HCT116 (cell line): ENCODE measurements around the gene SLC44A1. TPM values are rescaled to one million over a fixed set of nuclear protein-coding genes. Genes with fewer than 3 reads are reported as not detected.

Experiments used
- ATAC-seq: fragments of 200-7000 bp; cut with Tn5 transposase; 2 replicates; pipeline ENCODE4 v1.9.1; 2020; ENCODE audit warnings: mild to moderate bottlenecking, moderate library complexity
- BruUV-seq: library from RNA; stranded (reverse); fragments of 400-500 nt; replicated peaks from 2 replicates; lab custom pipeline; 2021; lab: Mats Ljungman, UMichigan
- CTCF ChIA-PET: fragments of 300-600 bp; sonication (Branson Sonifier 250); formaldehyde crosslinking; loops from one replicate; lab custom pipeline; 2021; ENCODE audit warnings: antibody characterized with exemption; lab: Charles Lee
- POLR2A ChIA-PET: fragments of 300-600, 350-600 bp; sonication (Branson Sonifier 250); formaldehyde crosslinking; loops from one replicate; lab custom pipeline; 2021; ENCODE audit warnings: antibody characterized with exemption; lab: Charles Lee
- RAD21 ChIA-PET, 2 experiments: fragments of 300-600 bp; sonication (Branson Sonifier 250); formaldehyde crosslinking; loops; one replicate each; lab custom pipeline; 2023; ENCODE audit warnings: low total read pairs in 2 of 2; ENCODE audit not compliant: uncharacterized antibody in 2 of 2, unreplicated experiment in 2 of 2, low non-redundant PET in 1 of 2; lab: Charles Lee
- DNase-seq: peaks from one replicate; pipeline ENCODE4 v3.0.0-alpha.2; 2010; ENCODE audit warnings: low read depth, low spot score
- H2AFZ ChIP-seq: fragments of 200-600 bp; shearing (Covaris generic), sonication (generic); 2 replicates; pipeline ENCODE4 v1.6.1; 2017; ENCODE audit warnings: low read depth, mixed run types, mixed read lengths, antibody characterized with exemption, low read length; ENCODE audit not compliant: poor library complexity, severe bottlenecking
- H3K27ac ChIP-seq: 2 replicates; pipeline ENCODE4 v1.5.1; 2012; ENCODE audit warnings: low read depth, low read length
- H3K27me3 ChIP-seq: fragments of 200-600 bp; sonication (generic); 2 replicates; pipeline ENCODE4 v1.6.1; 2016; ENCODE audit warnings: mixed run types, low read length, mixed read lengths; ENCODE audit not compliant: insufficient read depth
- H3K36me3 ChIP-seq, 2 experiments: fragments of 200-500 bp in 1 of 2; fragments of 200-600 bp in 1 of 2; sonication (Bioruptor generic) in 1 of 2; sonication (generic) in 1 of 2; 2 replicates each; pipeline versions ENCODE4 v1.5.1 to v1.6.1; 2014 to 2016; ENCODE audit warnings: low read length in 2 of 2, inconsistent platforms in 1 of 2, mixed read lengths in 1 of 2, mixed run types in 1 of 2; ENCODE audit not compliant: insufficient read depth in 2 of 2, control insufficient read depth in 1 of 2
- H3K4me1 ChIP-seq, 2 experiments: fragments of 200-600 bp in 1 of 2; sonication (generic) in 1 of 2; 2 replicates each; pipeline versions ENCODE4 v1.5.1 to v1.6.1; 2012 to 2017; ENCODE audit warnings: low read length in 2 of 2, inconsistent platforms in 1 of 2, mild to moderate bottlenecking in 1 of 2, mixed read lengths in 1 of 2, mixed run types in 1 of 2, moderate library complexity in 1 of 2; ENCODE audit not compliant: insufficient read depth in 2 of 2, control insufficient read depth in 1 of 2
- H3K4me2 ChIP-seq: fragments of 200-600 bp; sonication (generic); 2 replicates; pipeline ENCODE4 v1.6.1; 2017; ENCODE audit warnings: mixed run types, low read length, mixed read lengths
- H3K4me3 ChIP-seq, 2 experiments: fragments of 200-600 bp in 1 of 2; sonication (generic) in 1 of 2; replicated peaks in 1 of 2; 2 replicates each; pipeline ENCODE4 v1.5.1; 2011 to 2016; ENCODE audit warnings: low read length in 2 of 2, control low read depth in 1 of 2, low read depth in 1 of 2, mild to moderate bottlenecking in 1 of 2, mixed read lengths in 1 of 2, mixed run types in 1 of 2
- H3K79me2 ChIP-seq: fragments of 200-600 bp; sonication (generic); 2 replicates; pipeline ENCODE4 v1.6.1; 2017; ENCODE audit warnings: mild to moderate bottlenecking, mixed run types, low read length, moderate library complexity, mixed read lengths; ENCODE audit not compliant: insufficient read depth
- H3K9ac ChIP-seq: fragments of 200-600 bp; sonication (generic); 2 replicates; pipeline ENCODE4 v1.6.1; 2016; ENCODE audit warnings: low read length, mixed read lengths
- H3K9me2 ChIP-seq: fragments of 200-600 bp; sonication (generic), shearing (Covaris generic); 2 replicates; pipeline ENCODE4 v1.6.1; 2017; ENCODE audit warnings: mixed run types, mild to moderate bottlenecking, moderate library complexity; ENCODE audit not compliant: insufficient read depth
- H3K9me3 ChIP-seq, 2 experiments: fragments of 200-500 bp in 1 of 2; fragments of 200-600 bp in 1 of 2; sonication (Bioruptor generic) in 1 of 2; sonication (generic) in 1 of 2; 2 replicates each; pipeline ENCODE4 v1.6.1; 2014 to 2017; ENCODE audit warnings: low read length in 2 of 2, mixed read lengths in 2 of 2, inconsistent platforms in 1 of 2, low read depth in 1 of 2, mild to moderate bottlenecking in 1 of 2, mixed run types in 1 of 2, moderate library complexity in 1 of 2; ENCODE audit not compliant: control insufficient read depth in 1 of 2, insufficient read depth in 1 of 2
- H4K20me1 ChIP-seq: fragments of 200-600 bp; sonication (generic), shearing (Covaris generic); 2 replicates; pipeline ENCODE4 v1.6.1; 2017; ENCODE audit warnings: mixed run types, mild to moderate bottlenecking, moderate library complexity; ENCODE audit not compliant: insufficient read depth
- ATF3 ChIP-seq: IDR thresholded peaks from 2 replicates; pipeline ENCODE4 v1.6.1; 2012
- CBX3 ChIP-seq: IDR thresholded peaks from 2 replicates; pipeline ENCODE4 v1.6.1; 2012; ENCODE audit warnings: low read depth
- CTCF ChIP-seq, 3 experiments: fragments of 200-600 bp in 1 of 3; sonication (generic) in 1 of 3; IDR thresholded peaks in 2 of 3; conservative IDR thresholded peaks in 1 of 3; 2 replicates each; pipeline ENCODE4 v1.5.1; 2012 to 2017; ENCODE audit warnings: low read depth in 2 of 3, low read length in 2 of 3, antibody characterized with exemption in 1 of 3, borderline replicate concordance in 1 of 3, control low read depth in 1 of 3, mild to moderate bottlenecking in 1 of 3, mixed read lengths in 1 of 3, mixed run types in 1 of 3, moderate library complexity in 1 of 3; ENCODE audit not compliant: insufficient read depth in 1 of 3
- EGR1 ChIP-seq: IDR thresholded peaks from 2 replicates; pipeline ENCODE4 v1.6.1; 2012; ENCODE audit warnings: low read depth
- EZH2phosphoT487 ChIP-seq: fragments of 200-600 bp; IDR thresholded peaks from 2 replicates; pipeline ENCODE4 v1.6.1; 2018; ENCODE audit warnings: antibody characterized with exemption, borderline replicate concordance
- MAX ChIP-seq: IDR thresholded peaks from 2 replicates; pipeline ENCODE4 v1.6.1; 2012
- POLR2A ChIP-seq: IDR thresholded peaks from 2 replicates; pipeline ENCODE4 v1.7.0; 2011; ENCODE audit warnings: borderline replicate concordance; ENCODE audit not compliant: insufficient read depth, insufficient read length; ENCODE audit errors: extremely low read depth
- RAD21 ChIP-seq: IDR thresholded peaks from 2 replicates; pipeline ENCODE4 v1.6.1; 2012; ENCODE audit warnings: low read depth, mild to moderate bottlenecking
- SIN3A ChIP-seq: IDR thresholded peaks from 2 replicates; pipeline ENCODE4 v1.6.1; 2012; ENCODE audit warnings: low read depth
- SP1 ChIP-seq: IDR thresholded peaks from 2 replicates; pipeline ENCODE4 v1.6.1; 2012; ENCODE audit warnings: low read depth
- ZBTB33 ChIP-seq: IDR thresholded peaks from 2 replicates; pipeline ENCODE4 v1.6.1; 2011; ENCODE audit warnings: mild to moderate bottlenecking, low read length, moderate library complexity; ENCODE audit not compliant: insufficient replicate concordance; ENCODE audit errors: extremely low read depth
- intact Hi-C: fragments of 100-400 bp; cut with micrococcal nuclease; formaldehyde crosslinking; loops from 2 replicates; pipeline ENCODE4 v1.10.0; 2022
- total RNA-seq: library from RNA; stranded (reverse); gene quantifications from one replicate; pipeline ENCODE4 v1.2.1, GENCODE V29; 2021; ENCODE audit not compliant: unreplicated experiment

The SLC44A1 gene
- total RNA-seq, 1 experiment from 2014 or later: 44.1 TPM

GRCh38 chr9:105354448-105354847, 110.0 kb downstream of the SLC44A1 start:
- ATAC-seq (no peak), DNase-seq (no peak)
- intact Hi-C loops: no loop called here
- POLR2A ChIA-PET: no interaction called here
- Histone ChIP-seq H3K4me3 (no peak overlapping the region), H3K36me3 (no peaks in the 10 kb centered on the region), H3K9ac (no peak overlapping the region), H2AFZ (no peak overlapping the region), H3K27ac (no peak overlapping the region), H3K79me2 (no peaks in the 10 kb centered on the region), H3K4me2 (no peak overlapping the region), H3K27me3 (no peaks in the 10 kb centered on the region), H3K9me2 (no peaks in the 10 kb centered on the region), H3K9me3 (no peaks in the 10 kb centered on the region), H3K4me1 (no peaks in the 10 kb centered on the region), H4K20me1 (no peaks in the 10 kb centered on the region)
- no peak for TF ChIP-seq CTCF (IDR thresholded peaks at IDR 0.05 in 2 of 3, conservative IDR thresholded peaks at IDR 0.05 in 1 of 3; ENCODE audit: borderline replicate concordance in 1 of 3, insufficient read depth in 1 of 3, low read depth in 2 of 3, low read length in 2 of 3)
- no peak for TF ChIP-seq MAX
- no peak for TF ChIP-seq SIN3A
- no peak for TF ChIP-seq EGR1
- no peak for TF ChIP-seq SP1
- TF ChIP-seq RAD21: no peak
- TF ChIP-seq CBX3: no peak
- no peak for TF ChIP-seq ZBTB33
- TF ChIP-seq ATF3: no peak
- no peak for TF ChIP-seq EZH2phosphoT487
- TF ChIP-seq POLR2A: no peak
- CTCF ChIA-PET: no interaction called here
- RAD21 ChIA-PET: no interaction called here
- BruUV-seq: no TSS peak
